Keratinocyte (primary cell): ENCODE data around the gene SURF6.
"Not testable (repeated sequence)": the region's sequence is repeated elsewhere in the genome, so short reads cannot be mapped to it uniquely, and the experiment has no call there.

Experiments
- CTCF ChIP-seq, 3 experiments: IDR thresholded peaks in 1 of 3; conservative IDR thresholded peaks in 1 of 3; optimal IDR thresholded peaks in 1 of 3; 2 replicates in 2 of 3; 3 replicates in 1 of 3; pipeline versions ENCODE3 to v1.5.1; 2011; ENCODE audit warnings: low read length in 3 of 3, mild to moderate bottlenecking in 3 of 3, moderate library complexity in 2 of 3, control low read depth in 1 of 3, inconsistent platforms in 1 of 3; ENCODE audit not compliant: insufficient read depth in 2 of 3; ENCODE audit errors: extremely low read depth in 1 of 3
- EZH2 ChIP-seq: IDR thresholded peaks from one replicate; pipeline ENCODE4 v1.6.1; 2012; ENCODE audit warnings: inconsistent platforms, mild to moderate bottlenecking, low read length, moderate library complexity

- TF ChIP-seq CTCF (optimal IDR thresholded peaks at IDR 0.05 in 1 of 3, IDR thresholded peaks at IDR 0.05 in 1 of 3, conservative IDR thresholded peaks at IDR 0.05 in 1 of 3; ENCODE audit: extremely low read depth in 1 of 3, insufficient read depth in 2 of 3, low read length in 3 of 3) = peak; percentile 26 to 60 (median 37)
- not testable (repeated sequence) for TF ChIP-seq EZH2
Observed at GRCh38 chr9:133329306-133330156, 6.5 kb downstream of the SURF6 start.
